Effector memory CD8-positive, alpha-beta T cell (primary cell): ENCODE data around the gene C10orf120.

Experiments used
- ATAC-seq: fragments of 150-1000 bp; cut with Tn5 transposase; replicated peaks from 2 replicates; pipeline ENCODE4 v1.10.0; 2021; ENCODE audit warnings: mild to moderate bottlenecking, moderate library complexity
- DNase-seq, 3 experiments: peaks; one replicate each; pipeline ENCODE4 v3.0.0; 2021
- H3K27ac Mint-ChIP-seq, 2 donors: one replicate each; pipeline ENCODE4 v1.8.0; 2022; ENCODE audit warnings: mild to moderate bottlenecking in 2 of 2, mixed read lengths in 2 of 2, moderate library complexity in 2 of 2
- H3K27me3 Mint-ChIP-seq, 2 donors: one replicate each; pipeline ENCODE4 v1.8.0; 2022; ENCODE audit warnings: mixed read lengths in 2 of 2
- H3K36me3 Mint-ChIP-seq: one replicate; pipeline ENCODE4 v1.8.0; 2022; ENCODE audit warnings: mild to moderate bottlenecking, moderate library complexity, mixed read lengths; ENCODE audit not compliant: insufficient read depth
- H3K4me1 Mint-ChIP-seq, 2 donors: one replicate each; pipeline ENCODE4 v1.8.0; 2022; ENCODE audit warnings: low read depth in 2 of 2, mixed read lengths in 2 of 2
- H3K4me3 Mint-ChIP-seq, 2 donors: one replicate each; pipeline ENCODE4 v1.8.0; 2022; ENCODE audit warnings: mild to moderate bottlenecking in 2 of 2, mixed read lengths in 2 of 2, moderate library complexity in 2 of 2
- H3K9me3 Mint-ChIP-seq, 2 donors: one replicate each; pipeline ENCODE4 v1.8.0; 2022; ENCODE audit warnings: mixed read lengths in 2 of 2

C10orf120 gene

DNA sequence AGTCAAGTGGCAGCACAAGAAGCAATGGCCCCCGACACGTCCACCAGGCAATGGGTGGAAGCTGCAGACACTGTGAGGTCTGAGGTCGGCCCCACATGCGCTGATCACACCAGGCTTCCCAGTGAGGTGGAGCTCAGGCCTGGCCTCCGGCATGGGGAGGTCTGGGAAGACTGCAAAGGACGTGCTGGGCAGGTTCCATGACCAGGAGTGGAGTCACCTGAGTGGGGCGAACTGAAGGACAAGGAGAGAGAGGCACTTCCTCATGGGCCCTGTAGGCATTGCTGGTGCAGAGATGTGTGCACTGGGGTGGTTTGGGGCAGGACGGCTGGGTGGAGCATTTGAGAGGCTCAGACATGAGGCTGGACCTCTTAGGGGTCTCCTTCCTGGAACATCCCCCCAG is 35.1 kb downstream of the C10orf120 start:
- ATAC-seq (no peak), DNase-seq (no peak)
- H3K4me1 Mint-ChIP-seq, result peaks cover 0 to 2% of the 10 kb centered on the region in 2 donors
- peaks cover 55 to 83% of the 10 kb centered on the region in 2 donors for H3K27me3 Mint-ChIP-seq
- H3K36me3 Mint-ChIP-seq, result no peaks in the 10 kb centered on the region
- H3K27ac Mint-ChIP-seq, result no peak overlapping the region
- no peak overlapping the region for H3K4me3 Mint-ChIP-seq
- no peaks in the 10 kb centered on the region for H3K9me3 Mint-ChIP-seq

DNA sequence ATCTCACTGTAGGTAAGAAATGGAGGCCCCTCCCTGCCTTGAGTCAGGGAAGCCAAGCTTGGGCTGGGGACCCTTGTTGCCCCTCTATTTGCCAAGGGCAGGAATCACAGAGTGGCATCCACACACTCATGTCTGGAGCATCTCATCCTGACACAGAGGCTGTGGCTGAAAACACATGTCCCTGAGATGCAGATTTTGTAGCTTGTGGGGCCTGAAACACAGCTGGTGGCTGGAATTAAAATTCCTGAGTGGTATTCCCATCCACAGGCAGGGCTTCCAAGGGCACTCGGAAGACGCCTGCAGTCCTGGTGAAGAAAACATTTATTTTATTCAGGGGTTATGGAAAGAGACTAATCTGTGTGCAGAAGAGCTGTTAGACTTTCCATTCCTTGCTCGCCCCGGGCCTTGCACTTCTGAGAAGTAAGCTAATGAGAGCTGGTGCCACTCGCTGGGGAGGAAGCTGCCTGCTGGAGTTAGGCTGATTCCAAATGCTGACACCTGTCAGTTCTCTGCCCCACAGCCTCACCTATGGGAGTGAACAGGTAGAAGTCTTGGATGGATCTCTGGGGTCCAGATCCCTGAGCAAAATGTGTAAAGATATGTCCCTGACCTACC is 36.0 kb downstream of the C10orf120 start:
- no peaks in the 10 kb centered on the region for H3K9me3 Mint-ChIP-seq
- ATAC-seq (no peak), DNase-seq (no peak)
- peaks cover 52 to 84% of the 10 kb centered on the region in 2 donors for H3K27me3 Mint-ChIP-seq
- no peaks in the 10 kb centered on the region for H3K36me3 Mint-ChIP-seq
- H3K4me1 Mint-ChIP-seq, result peaks cover 0 to 2% of the 10 kb centered on the region in 2 donors
- H3K4me3 Mint-ChIP-seq, result no peak overlapping the region
- H3K27ac Mint-ChIP-seq, result no peak overlapping the region

- no peak overlapping the region for H3K4me3 Mint-ChIP-seq
- no peak for ATAC-seq
- H3K36me3 Mint-ChIP-seq, result no peaks in the 10 kb centered on the region
- no peaks in the 10 kb centered on the region for H3K9me3 Mint-ChIP-seq
- no peak overlapping the region for H3K27ac Mint-ChIP-seq
- peaks cover 0 to 2% of the 10 kb centered on the region in 2 donors for H3K4me1 Mint-ChIP-seq
- peaks cover 39 to 79% of the 10 kb centered on the region in 2 donors for H3K27me3 Mint-ChIP-seq
- DNase-seq, result no peak
Measured at GRCh38 chr10:122662231-122662630, 37.4 kb downstream of the C10orf120 start.

GRCh38 chr10:122660696-122661095 is 39.0 kb downstream of the C10orf120 start:
- no peaks in the 10 kb centered on the region for H3K9me3 Mint-ChIP-seq
- H3K27me3 Mint-ChIP-seq, result peaks cover 37 to 76% of the 10 kb centered on the region in 2 donors
- DNase-seq, result no peak
- H3K4me1 Mint-ChIP-seq, result peaks cover 0 to 2% of the 10 kb centered on the region in 2 donors
- H3K4me3 Mint-ChIP-seq, result no peak overlapping the region
- ATAC-seq, result no peak
- no peaks in the 10 kb centered on the region for H3K36me3 Mint-ChIP-seq
- no peak overlapping the region for H3K27ac Mint-ChIP-seq

DNA sequence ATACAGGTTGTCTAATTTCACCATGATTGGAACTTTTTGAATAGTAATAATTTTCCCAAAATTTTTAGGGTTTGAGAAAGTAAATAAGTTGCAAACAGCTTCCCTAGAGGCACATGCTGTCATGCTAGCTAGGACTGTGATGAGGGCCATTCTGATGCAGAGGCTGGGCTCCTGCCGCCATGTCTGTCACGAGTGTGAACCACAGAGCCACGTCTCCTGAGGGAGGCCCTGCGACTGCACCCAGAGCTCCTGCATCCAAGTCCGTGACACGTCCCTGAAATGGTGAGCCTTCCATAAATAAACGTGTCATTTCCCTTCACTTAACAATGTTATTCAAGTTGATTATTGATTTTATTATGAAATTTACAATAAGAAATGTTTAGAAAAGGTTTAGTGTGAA is 40.0 kb downstream of the C10orf120 start:
- no peak overlapping the region for H3K4me3 Mint-ChIP-seq
- no peaks in the 10 kb centered on the region for H3K36me3 Mint-ChIP-seq
- peaks cover 37 to 76% of the 10 kb centered on the region in 2 donors for H3K27me3 Mint-ChIP-seq
- DNase-seq (no peak), ATAC-seq (no peak)
- peaks cover 0 to 2% of the 10 kb centered on the region in 2 donors for H3K4me1 Mint-ChIP-seq
- H3K27ac Mint-ChIP-seq, result no peak overlapping the region
- no peaks in the 10 kb centered on the region for H3K9me3 Mint-ChIP-seq

DNA sequence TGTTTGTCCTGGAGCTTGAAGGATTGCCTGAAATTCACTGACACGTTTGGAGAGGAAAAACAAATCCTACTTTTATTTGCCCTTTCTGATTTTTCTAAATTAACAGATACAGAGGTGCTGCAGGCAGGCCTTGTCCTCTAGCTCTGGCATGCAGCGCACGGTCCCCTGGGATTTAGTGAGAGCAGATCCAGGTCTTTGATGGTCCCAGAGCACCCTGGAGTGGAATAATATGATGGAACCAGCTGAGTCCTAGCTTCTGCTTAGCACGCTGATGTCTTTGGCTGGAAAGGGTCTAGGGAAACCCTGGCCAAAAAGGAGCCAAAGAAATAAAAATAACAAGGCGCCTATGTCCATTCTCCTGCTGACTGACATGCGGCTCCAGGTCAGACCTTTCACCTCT is 40.5 kb downstream of the C10orf120 start:
- no peaks in the 10 kb centered on the region for H3K9me3 Mint-ChIP-seq
- H3K4me1 Mint-ChIP-seq, result peaks cover 0 to 2% of the 10 kb centered on the region in 2 donors
- no peak for ATAC-seq
- no peak overlapping the region for H3K27ac Mint-ChIP-seq
- H3K36me3 Mint-ChIP-seq, result no peaks in the 10 kb centered on the region
- H3K27me3 Mint-ChIP-seq, result peaks cover 32 to 75% of the 10 kb centered on the region in 2 donors
- H3K4me3 Mint-ChIP-seq, result no peak overlapping the region
- no peak for DNase-seq

GRCh38 chr10:122658356-122659049 is 41.1 kb downstream of the C10orf120 start:
- ATAC-seq (no peak), DNase-seq (no peak)
- Mint-ChIP-seq H3K4me1 (peaks cover 0 to 2% of the 10 kb centered on the region in 2 donors), H3K9me3 (no peaks in the 10 kb centered on the region), H3K27me3 (peaks cover 29 to 72% of the 10 kb centered on the region in 2 donors), H3K27ac (no peak overlapping the region), H3K4me3 (no peak overlapping the region), H3K36me3 (no peaks in the 10 kb centered on the region)

- H3K36me3 Mint-ChIP-seq, result no peaks in the 10 kb centered on the region
- H3K4me1 Mint-ChIP-seq, result peaks cover 0 to 2% of the 10 kb centered on the region in 2 donors
- no peak for ATAC-seq
- no peak overlapping the region for H3K27ac Mint-ChIP-seq
- peaks cover 28 to 71% of the 10 kb centered on the region in 2 donors for H3K27me3 Mint-ChIP-seq
- H3K4me3 Mint-ChIP-seq, result no peak overlapping the region
- DNase-seq, result no peak
- no peaks in the 10 kb centered on the region for H3K9me3 Mint-ChIP-seq
Measured at GRCh38 chr10:122657729-122658128, 41.9 kb downstream of the C10orf120 start.

DNA sequence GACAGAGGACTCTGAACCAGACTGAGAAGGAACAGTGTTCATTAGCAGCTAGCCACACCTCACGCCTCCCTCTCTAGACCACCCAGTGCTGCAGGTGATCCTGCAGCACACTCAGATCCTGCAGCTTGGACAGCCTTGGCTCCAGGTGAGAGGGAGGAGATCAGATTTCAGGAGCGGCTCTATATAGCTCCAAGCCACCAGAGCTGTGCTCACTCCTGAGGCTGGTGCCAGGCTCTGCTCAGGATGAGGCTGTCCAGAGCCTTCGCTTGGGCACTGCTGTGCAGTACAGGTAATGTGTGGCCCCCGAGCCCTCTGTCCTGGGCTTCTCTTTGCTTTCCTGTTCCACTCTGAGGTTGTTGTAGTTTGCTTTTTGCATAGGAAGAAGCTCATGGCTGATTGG is 42.4 kb downstream of the C10orf120 start:
- no peaks in the 10 kb centered on the region for H3K4me1 Mint-ChIP-seq
- H3K27me3 Mint-ChIP-seq, result peaks cover 28 to 71% of the 10 kb centered on the region in 2 donors
- no peak overlapping the region for H3K27ac Mint-ChIP-seq
- DNase-seq (no peak), ATAC-seq (no peak)
- H3K4me3 Mint-ChIP-seq, result no peak overlapping the region
- no peaks in the 10 kb centered on the region for H3K36me3 Mint-ChIP-seq
- no peaks in the 10 kb centered on the region for H3K9me3 Mint-ChIP-seq

DNA sequence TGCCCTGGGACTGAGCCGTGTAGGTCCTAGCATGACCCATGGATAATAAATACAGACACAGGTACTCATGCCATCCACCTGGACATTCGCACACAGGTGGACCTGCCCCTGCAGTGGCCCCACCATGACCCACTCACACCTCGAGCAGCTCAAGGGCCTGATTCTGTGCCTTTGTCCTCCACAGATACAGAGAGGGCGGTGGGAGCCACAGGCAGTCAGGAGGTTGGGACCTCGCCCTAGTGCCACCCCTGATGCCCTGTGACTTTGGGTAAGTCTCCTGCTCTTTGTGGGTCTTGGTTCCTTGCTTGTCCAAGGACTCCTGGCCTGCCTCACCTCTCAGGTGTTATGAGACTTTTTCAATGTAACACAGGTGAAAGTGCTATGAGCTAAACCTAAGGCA is 42.9 kb downstream of the C10orf120 start:
- Mint-ChIP-seq H3K27ac (no peak overlapping the region), H3K9me3 (no peaks in the 10 kb centered on the region), H3K4me3 (no peak overlapping the region), H3K27me3 (peaks cover 32 to 71% of the 10 kb centered on the region in 2 donors), H3K4me1 (no peaks in the 10 kb centered on the region), H3K36me3 (no peaks in the 10 kb centered on the region)
- ATAC-seq (no peak), DNase-seq (no peak)

- ATAC-seq, result no peak
- H3K27me3 Mint-ChIP-seq, result peaks cover 33 to 75% of the 10 kb centered on the region in 2 donors
- H3K27ac Mint-ChIP-seq, result no peak overlapping the region
- DNase-seq, result no peak
- no peaks in the 10 kb centered on the region for H3K9me3 Mint-ChIP-seq
- no peaks in the 10 kb centered on the region for H3K36me3 Mint-ChIP-seq
- no peak overlapping the region for H3K4me3 Mint-ChIP-seq
- H3K4me1 Mint-ChIP-seq, result no peaks in the 10 kb centered on the region
Measured at GRCh38 chr10:122656308-122656705, 43.3 kb downstream of the C10orf120 start.

GRCh38 chr10:122655524-122656307 is 43.9 kb downstream of the C10orf120 start:
- Mint-ChIP-seq H3K4me3 (no peak overlapping the region), H3K9me3 (no peaks in the 10 kb centered on the region), H3K4me1 (no peaks in the 10 kb centered on the region), H3K36me3 (no peaks in the 10 kb centered on the region), H3K27me3 (peaks cover 38 to 77% of the 10 kb centered on the region in 2 donors), H3K27ac (no peak overlapping the region)
- no peak for DNase-seq
- no peak for ATAC-seq

DNA sequence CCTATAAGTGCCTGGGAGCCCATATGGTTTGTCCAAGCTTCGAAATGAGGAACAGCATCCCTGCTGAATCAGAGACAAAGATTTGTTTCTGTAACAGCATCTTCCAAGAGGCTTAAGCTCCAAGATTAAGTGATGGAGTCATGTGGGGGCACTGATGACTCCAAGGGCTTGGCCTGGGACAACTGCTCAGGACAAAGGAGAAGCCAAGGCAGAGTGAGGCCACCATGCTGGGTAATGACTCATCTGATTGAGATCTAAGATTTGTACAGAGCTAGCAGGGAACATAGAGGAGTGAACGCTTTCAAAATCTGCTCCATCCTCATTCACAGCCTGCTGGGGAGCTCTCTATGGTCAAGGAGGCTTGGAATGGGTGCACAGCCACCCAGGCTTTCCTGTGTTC is 49.3 kb downstream of the C10orf120 start:
- peaks cover 0 to 1% of the 10 kb centered on the region in 2 donors for H3K4me1 Mint-ChIP-seq
- H3K4me3 Mint-ChIP-seq, result no peak overlapping the region
- H3K9me3 Mint-ChIP-seq, result no peaks in the 10 kb centered on the region
- ATAC-seq (no peak), DNase-seq (no peak)
- no peaks in the 10 kb centered on the region for H3K36me3 Mint-ChIP-seq
- H3K27me3 Mint-ChIP-seq, result peaks cover 43 to 91% of the 10 kb centered on the region in 2 donors
- no peak overlapping the region for H3K27ac Mint-ChIP-seq
